ENCODE data around the gene DNPH1.

DNA sequence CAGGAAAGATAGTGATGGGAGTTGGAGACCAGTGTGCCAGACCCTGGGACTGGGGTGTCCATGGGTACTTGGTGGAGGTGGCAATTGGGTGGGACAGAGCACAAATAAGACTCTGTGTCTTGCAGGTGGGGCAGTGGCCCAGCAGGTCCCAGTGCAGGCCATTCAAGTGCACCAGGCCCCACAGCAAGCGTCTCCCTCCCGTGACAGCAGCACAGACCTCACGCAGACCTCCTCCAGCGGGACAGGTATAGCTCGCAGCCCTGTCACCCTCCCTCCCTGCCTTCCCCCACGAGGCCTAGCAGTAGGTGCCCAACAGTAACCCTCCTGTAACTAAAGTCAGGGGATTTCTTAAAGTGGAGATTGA is 52.9 kb downstream of the DNPH1 start:
- TF ChIP-seq POLR2A (IDR thresholded peaks at IDR 0.05) (no peak), CTCF (IDR thresholded peaks at IDR 0.05 in 4 of 5, conservative IDR thresholded peaks at IDR 0.05 in 1 of 5) (no peak)
